ENCODE data around the gene MAN2A1. TPM values are rescaled to one million over a fixed set of nuclear protein-coding genes. Genes with fewer than 3 reads are reported as not detected.

Gene MAN2A1
- total and polyA plus RNA-seq, 2 donors (not counting 1 experiment from before 2014, with no cell fraction given) = 51.6 to 70.5 TPM

DNA sequence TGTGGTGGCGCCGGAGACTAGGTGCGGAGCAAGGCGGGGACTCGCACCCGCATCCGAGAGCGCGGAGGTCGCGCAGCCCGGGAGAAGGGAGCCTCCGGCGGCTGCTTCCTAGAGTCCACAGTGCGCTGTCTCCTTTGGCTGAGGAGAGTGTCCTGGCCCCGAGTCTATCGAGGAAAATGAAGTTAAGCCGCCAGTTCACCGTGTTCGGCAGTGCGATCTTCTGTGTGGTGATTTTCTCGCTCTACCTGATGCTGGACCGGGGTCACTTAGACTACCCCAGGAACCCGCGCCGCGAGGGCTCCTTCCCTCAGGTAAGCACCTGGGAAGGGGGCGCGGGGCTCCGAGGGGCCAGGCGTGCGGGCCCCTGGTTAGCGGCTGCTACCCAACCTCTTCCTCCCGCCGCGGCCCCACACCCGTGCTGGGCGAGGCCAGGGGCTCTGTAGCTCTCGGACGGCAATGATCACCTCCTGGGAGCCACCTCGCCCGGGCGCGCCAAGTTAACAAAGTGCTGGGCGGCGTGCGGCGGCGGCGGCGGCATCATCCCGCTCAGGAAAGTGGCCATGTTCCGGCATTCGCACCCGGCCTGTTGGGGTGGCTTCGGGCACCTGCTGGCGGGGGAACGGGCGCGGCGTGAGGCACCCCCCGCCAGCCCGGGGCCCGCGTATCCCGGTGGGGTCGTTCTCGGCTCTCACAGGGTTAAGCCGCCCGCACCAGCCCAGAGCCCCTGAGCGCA, 681 bp downstream of the MAN2A1 start:
- Histone ChIP-seq H3K36me3 (ENCODE audit: control insufficient read depth, insufficient read depth, low read length) (no peaks in the 10 kb centered on the region), H3K9ac (ENCODE audit: insufficient read depth, low read length) (peak overlapping the region; percentile 78), H2AFZ (ENCODE audit: low read length) (peak overlapping the region; percentile 31), H3K9me3 (ENCODE audit: control insufficient read depth, insufficient read depth, low read depth, low read length) (no peaks in the 10 kb centered on the region), H3K27ac (ENCODE audit: insufficient read depth, low read length) (peak overlapping the region; percentile 91), H3K4me2 (ENCODE audit: extremely low read depth, insufficient read depth, low read length) (peak overlapping the region; percentile 74), H3K27me3 (ENCODE audit: control insufficient read depth, insufficient read depth, low read length) (no peaks in the 10 kb centered on the region), H3K79me2 (ENCODE audit: control insufficient read depth, insufficient read depth, low read length) (peaks cover 36% of the 10 kb centered on the region), H4K20me1 (ENCODE audit: control insufficient read depth, extremely low read depth, insufficient read depth, low read length) (no peaks in the 10 kb centered on the region), H3K4me1 (ENCODE audit: control insufficient read depth, extremely low read depth, insufficient read depth, low read length) (peaks cover 8% of the 10 kb centered on the region), H3K4me3 (replicated peaks in 1 of 4; ENCODE audit: control extremely low read depth in 1 of 4, insufficient read depth in 1 of 4, low read depth in 3 of 4, low read length in 4 of 4) (peak overlapping the region; percentile 71 to 88 (median 80))
- peak in 1 of 2 donors; percentile 43 for DNase-seq (ENCODE audit: low read depth in 2 of 2)
- TF ChIP-seq EZH2 (IDR thresholded peaks at IDR 0.05; ENCODE audit: low read length, missing control alignments) = no peak
- TF ChIP-seq, protein P1, sequence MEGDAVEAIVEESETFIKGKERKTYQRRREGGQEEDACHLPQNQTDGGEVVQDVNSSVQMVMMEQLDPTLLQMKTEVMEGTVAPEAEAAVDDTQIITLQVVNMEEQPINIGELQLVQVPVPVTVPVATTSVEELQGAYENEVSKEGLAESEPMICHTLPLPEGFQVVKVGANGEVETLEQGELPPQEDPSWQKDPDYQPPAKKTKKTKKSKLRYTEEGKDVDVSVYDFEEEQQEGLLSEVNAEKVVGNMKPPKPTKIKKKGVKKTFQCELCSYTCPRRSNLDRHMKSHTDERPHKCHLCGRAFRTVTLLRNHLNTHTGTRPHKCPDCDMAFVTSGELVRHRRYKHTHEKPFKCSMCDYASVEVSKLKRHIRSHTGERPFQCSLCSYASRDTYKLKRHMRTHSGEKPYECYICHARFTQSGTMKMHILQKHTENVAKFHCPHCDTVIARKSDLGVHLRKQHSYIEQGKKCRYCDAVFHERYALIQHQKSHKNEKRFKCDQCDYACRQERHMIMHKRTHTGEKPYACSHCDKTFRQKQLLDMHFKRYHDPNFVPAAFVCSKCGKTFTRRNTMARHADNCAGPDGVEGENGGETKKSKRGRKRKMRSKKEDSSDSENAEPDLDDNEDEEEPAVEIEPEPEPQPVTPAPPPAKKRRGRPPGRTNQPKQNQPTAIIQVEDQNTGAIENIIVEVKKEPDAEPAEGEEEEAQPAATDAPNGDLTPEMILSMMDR (conservative IDR thresholded peaks at IDR 0.05 in 1 of 2, IDR thresholded peaks at IDR 0.05 in 1 of 2; ENCODE audit: low read depth in 1 of 2, low read length in 2 of 2) = no peak

DNA sequence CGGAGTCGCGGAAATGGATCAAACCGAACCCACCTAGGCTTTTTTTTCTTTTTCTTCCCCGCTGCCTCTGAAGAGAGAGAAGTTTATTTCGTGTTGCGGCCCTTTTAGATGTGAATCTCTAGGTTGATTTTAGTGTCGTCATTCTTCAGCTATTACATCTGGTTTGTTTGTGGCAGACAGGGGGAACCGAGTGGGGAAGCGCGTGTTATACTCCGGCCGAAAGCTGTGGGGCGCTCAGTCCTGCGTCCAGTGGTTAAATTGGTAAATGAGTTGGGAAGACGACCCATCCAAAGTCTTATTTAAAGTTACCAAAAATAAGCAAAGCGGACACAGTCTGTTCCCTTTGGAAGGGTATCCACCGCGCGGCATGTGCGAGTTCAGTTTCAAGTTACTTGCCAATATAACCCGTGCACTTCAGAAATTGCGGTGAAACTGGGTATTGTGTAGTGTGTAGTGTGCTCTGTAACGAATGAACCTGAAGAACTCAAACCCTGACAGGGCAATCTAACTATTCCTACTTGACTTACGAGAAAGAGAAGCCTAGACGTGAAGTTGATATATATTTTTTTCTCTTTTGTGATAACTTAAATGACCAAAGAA, 1.3 kb downstream of the MAN2A1 start:
- no peaks in the 10 kb centered on the region for H3K9me3 ChIP-seq (ENCODE audit: control insufficient read depth, insufficient read depth, low read depth, low read length)
- peak; percentile 82 to 90 for DNase-seq (ENCODE audit: low read depth in 2 of 2)
- no peak for TF ChIP-seq EZH2 (IDR thresholded peaks at IDR 0.05; ENCODE audit: low read length, missing control alignments)
- TF ChIP-seq, protein P1 (conservative IDR thresholded peaks at IDR 0.05 in 1 of 2, IDR thresholded peaks at IDR 0.05 in 1 of 2; ENCODE audit: low read depth in 1 of 2, low read length in 2 of 2) = peak; percentile 85 to 87

DNA sequence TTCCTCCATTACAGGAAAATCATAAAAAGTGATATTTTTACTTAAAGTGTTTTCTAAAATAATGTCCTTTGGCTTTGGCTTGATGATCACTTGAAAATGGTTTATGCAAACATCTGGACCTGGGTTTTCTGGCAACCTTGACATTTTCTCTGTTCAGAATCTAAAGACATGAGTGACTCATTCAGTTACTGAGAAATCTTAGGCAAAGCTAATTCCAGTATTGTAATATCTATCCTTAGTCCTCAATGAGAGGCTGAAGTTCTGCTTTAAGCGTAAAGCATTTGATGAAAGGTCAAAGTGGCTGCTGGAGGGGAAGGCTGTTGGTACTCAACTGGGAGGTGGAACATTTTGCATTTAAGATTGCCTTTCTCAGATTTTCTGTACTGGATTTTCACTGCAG, 2.3 kb downstream of the MAN2A1 start:
- Histone ChIP-seq H3K27me3 (ENCODE audit: control insufficient read depth, insufficient read depth, low read length) (no peaks in the 10 kb centered on the region), H2AFZ (ENCODE audit: low read length) (no peak overlapping the region), H3K9ac (ENCODE audit: insufficient read depth, low read length) (no peak overlapping the region), H3K4me2 (ENCODE audit: extremely low read depth, insufficient read depth, low read length) (peak overlapping the region; percentile 74), H3K4me3 (replicated peaks in 1 of 4; ENCODE audit: control extremely low read depth in 1 of 4, insufficient read depth in 1 of 4, low read depth in 3 of 4, low read length in 4 of 4) (peak overlapping the region; percentile 71 to 88 (median 80)), H3K9me3 (ENCODE audit: control insufficient read depth, insufficient read depth, low read depth, low read length) (no peaks in the 10 kb centered on the region), H3K4me1 (ENCODE audit: control insufficient read depth, extremely low read depth, insufficient read depth, low read length) (peaks cover 8% of the 10 kb centered on the region), H3K27ac (ENCODE audit: insufficient read depth, low read length) (no peak overlapping the region), H3K79me2 (ENCODE audit: control insufficient read depth, insufficient read depth, low read length) (peaks cover 48% of the 10 kb centered on the region), H4K20me1 (ENCODE audit: control insufficient read depth, extremely low read depth, insufficient read depth, low read length) (no peaks in the 10 kb centered on the region), H3K36me3 (ENCODE audit: control insufficient read depth, insufficient read depth, low read length) (no peaks in the 10 kb centered on the region)
- peak; percentile 59 to 64 for DNase-seq (ENCODE audit: low read depth in 2 of 2)
- TF ChIP-seq EZH2 (IDR thresholded peaks at IDR 0.05; ENCODE audit: low read length, missing control alignments) = no peak
- TF ChIP-seq, protein P1 (conservative IDR thresholded peaks at IDR 0.05 in 1 of 2, IDR thresholded peaks at IDR 0.05 in 1 of 2; ENCODE audit: low read depth in 1 of 2, low read length in 2 of 2) = no peak

More for the DNA sequence above, 1.3 kb downstream of the MAN2A1 start:
- H3K4me3 ChIP-seq (replicated peaks in 1 of 4; ENCODE audit: control extremely low read depth in 1 of 4, insufficient read depth in 1 of 4, low read depth in 3 of 4, low read length in 4 of 4) = peak overlapping the region; percentile 71 to 88 (median 80)
- H2AFZ ChIP-seq (ENCODE audit: low read length) = peak overlapping the region; percentile 45
- peak overlapping the region; percentile 74 for H3K4me2 ChIP-seq (ENCODE audit: extremely low read depth, insufficient read depth, low read length)
- peaks cover 42% of the 10 kb centered on the region for H3K79me2 ChIP-seq (ENCODE audit: control insufficient read depth, insufficient read depth, low read length)
- H3K27ac ChIP-seq (ENCODE audit: insufficient read depth, low read length) = peak overlapping the region; percentile 91
- H3K9ac ChIP-seq (ENCODE audit: insufficient read depth, low read length) = peak overlapping the region; percentile 78
- peaks cover 8% of the 10 kb centered on the region for H3K4me1 ChIP-seq (ENCODE audit: control insufficient read depth, extremely low read depth, insufficient read depth, low read length)
- H3K27me3 ChIP-seq (ENCODE audit: control insufficient read depth, insufficient read depth, low read length) = no peaks in the 10 kb centered on the region
- no peaks in the 10 kb centered on the region for H3K36me3 ChIP-seq (ENCODE audit: control insufficient read depth, insufficient read depth, low read length)
- no peaks in the 10 kb centered on the region for H4K20me1 ChIP-seq (ENCODE audit: control insufficient read depth, extremely low read depth, insufficient read depth, low read length)

All from fibroblast of lung (primary cell).